GM10266 (cell line): ENCODE measurements around the gene HEMK1.
A peak's percentile ranks its signal among the peaks of the same experiment; 100 is the strongest.

Experiments used
- DNase-seq: peaks from one replicate; pipeline ENCODE4 v3.0.0; 2012; ENCODE audit errors: extremely low spot score
- TF ChIP-seq, protein P1 (sequence below): IDR thresholded peaks from 2 replicates; pipeline ENCODE4 v1.5.1; 2012; ENCODE audit warnings: mild to moderate bottlenecking, low read depth; ENCODE audit not compliant: control insufficient read depth, insufficient read depth; ENCODE audit errors: missing control alignments

HEMK1 gene

DNA sequence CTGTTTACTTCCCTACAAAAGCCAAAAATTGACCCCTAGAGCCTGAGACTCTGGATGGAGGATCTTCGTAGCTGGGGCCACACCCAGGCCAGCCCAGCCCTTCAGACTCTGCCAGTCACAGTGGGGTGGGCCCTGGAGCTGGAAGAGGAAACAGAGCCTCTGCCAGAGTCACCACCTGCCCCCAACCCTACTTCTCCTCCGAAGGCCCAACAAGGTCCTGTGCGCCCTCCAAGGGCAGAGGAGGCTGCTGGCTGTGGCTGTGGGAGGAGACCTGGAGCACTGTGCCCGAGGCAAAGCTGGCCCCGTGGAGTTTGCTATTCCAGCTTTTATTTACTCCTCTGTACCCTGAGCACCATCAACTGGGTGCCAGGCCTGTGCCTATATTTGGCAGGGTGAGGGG, 23.2 kb downstream of the HEMK1 start:
- TF ChIP-seq, protein P1, sequence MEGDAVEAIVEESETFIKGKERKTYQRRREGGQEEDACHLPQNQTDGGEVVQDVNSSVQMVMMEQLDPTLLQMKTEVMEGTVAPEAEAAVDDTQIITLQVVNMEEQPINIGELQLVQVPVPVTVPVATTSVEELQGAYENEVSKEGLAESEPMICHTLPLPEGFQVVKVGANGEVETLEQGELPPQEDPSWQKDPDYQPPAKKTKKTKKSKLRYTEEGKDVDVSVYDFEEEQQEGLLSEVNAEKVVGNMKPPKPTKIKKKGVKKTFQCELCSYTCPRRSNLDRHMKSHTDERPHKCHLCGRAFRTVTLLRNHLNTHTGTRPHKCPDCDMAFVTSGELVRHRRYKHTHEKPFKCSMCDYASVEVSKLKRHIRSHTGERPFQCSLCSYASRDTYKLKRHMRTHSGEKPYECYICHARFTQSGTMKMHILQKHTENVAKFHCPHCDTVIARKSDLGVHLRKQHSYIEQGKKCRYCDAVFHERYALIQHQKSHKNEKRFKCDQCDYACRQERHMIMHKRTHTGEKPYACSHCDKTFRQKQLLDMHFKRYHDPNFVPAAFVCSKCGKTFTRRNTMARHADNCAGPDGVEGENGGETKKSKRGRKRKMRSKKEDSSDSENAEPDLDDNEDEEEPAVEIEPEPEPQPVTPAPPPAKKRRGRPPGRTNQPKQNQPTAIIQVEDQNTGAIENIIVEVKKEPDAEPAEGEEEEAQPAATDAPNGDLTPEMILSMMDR: no peak
- DNase-seq: no peak

DNA sequence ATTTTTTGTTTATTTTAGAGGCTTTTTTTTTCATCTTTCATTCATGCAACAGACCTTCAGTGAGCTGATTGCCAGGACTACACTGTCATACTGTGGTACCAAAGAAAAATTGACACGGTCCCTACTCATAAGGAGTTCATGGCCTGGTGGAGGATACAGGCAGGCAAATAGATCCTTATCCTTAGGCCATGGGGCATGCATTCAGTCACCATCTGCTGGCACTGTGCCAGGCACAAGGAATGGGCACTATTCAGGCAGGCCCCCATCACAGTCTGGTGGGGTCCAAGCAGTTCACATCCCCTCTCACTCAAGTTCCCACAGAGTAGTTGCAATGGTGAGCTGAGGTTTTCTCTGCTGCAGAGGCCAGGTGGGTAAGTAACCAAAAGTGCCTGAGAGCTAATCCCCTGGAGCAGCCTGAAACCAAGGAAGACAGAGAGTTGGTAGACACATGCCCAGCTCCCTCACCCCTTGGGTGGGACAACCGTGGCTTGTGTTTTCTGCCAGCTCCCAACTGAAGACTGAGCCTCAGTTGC, 25.0 kb downstream of the HEMK1 start:
- DNase-seq: no peak
- TF ChIP-seq, protein P1: no peak

DNA sequence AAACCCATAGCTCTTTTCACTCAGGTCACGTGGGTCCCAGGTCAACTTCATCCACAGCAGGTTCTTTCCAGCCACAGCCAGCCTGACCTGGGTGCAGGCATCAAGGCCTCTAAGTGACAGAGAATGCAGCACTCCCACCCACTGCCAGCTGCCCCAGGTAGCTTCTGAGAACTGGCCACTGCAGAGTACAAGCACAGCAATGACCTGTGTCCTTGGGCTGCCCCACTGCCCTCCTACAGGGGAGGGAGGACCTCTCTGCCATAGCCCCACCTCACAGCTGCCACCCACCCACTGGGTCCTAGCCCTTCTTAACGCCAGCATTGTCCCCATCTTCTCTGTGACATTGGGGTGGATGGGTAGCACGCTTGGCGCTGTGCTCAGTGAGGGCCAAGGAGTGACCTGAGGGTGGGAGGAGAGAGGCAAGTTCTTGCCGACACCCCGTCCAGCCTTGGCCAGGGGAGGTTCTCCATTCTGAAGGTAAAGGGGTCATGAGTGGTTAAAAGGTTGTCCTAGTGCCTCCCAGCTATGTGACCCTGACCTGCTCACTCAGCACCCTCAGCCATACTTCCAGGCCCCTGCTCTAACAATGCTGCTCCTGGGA, 29.9 kb downstream of the HEMK1 start:
- DNase-seq: no peak
- TF ChIP-seq, protein P1: no peak

DNA sequence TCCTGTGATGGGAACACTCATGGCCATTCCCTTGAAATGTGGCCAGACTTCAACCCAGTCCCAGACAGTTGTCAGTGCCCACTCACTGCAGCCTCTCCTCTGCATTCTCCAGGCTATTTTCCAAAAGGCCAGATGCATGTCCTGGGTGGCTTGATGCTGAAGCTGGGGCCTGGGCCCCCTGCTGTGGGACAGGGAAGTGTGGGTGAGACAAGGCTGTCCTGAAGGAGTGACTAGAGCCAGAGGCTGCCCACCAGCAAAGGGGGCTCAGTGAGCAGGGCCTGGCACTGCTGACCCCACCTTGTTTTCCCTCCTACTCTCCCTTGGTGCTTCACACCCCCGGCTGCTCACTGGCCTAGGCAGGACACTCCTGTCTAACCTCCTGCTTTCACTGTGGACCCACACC, 30.4 kb downstream of the HEMK1 start:
- no peak for DNase-seq
- TF ChIP-seq, protein P1: no peak

DNA sequence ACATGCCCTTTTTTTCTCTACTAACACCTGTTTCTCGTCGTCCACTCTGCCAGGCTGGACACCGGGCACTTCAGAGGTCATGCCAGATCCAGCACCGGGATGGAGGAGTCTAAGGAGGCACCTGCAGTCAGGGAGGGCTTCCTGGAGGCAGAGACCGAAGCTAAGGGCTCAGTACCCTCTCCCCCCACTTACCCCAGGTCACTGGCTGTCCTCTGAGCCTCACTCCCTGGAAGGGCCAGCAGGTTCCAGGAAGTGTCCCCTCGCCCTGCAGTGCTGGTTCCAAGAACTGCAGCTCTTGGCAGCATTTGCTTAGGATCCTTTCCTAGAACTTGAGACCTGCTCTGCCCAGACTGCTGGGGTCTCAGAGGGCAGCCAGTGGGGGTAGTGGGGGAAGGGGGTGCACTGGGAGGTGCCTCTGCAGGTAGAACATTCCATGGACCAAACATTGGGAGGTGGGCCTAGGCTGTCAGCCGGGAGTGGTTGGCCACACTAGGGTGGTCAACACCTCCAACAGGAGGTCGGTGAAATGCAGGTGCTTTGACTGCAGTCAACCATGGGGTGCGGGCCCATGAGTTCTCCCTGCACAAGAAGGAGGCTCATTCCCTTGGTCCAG, 30.9 kb downstream of the HEMK1 start:
- TF ChIP-seq, protein P1: no peak
- DNase-seq: no peak

DNA sequence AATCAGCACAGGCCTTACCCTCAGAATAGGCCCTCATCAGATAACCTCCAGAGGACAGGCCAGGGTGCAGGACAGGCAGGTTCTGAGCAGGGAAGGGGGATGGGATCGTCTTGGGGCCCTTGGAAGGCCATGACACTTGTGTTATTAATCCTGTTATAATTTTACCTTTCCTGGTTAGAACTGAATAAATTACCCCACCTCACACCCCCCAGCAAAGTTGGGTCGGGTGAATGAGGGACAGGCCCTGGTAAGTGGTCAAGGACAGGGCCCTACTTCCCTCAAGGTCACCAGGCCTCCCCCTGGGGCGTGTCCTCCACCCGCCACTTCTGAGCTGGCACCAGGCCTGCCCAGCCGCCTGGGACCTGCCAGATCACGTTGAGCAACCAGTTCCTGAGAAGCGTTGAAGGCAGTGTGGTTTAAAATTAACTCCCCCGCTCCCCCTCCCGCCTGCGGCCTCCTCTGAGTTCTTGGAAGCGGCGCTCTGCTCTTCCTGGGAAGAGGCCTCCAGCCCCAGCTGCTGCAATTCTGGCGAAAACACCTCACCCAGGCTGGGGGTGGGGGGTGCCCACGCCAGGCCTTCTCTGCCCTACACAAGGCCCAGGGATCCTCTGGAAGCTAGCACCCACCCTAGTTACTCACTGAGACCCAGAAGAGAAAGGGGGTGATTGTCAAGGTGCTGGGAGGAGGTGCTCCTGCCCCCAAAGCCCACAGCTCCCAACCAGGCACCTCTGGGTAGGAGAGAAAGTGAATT, 31.7 kb downstream of the HEMK1 start:
- peak; percentile 43 for DNase-seq
- TF ChIP-seq, protein P1: no peak

DNA sequence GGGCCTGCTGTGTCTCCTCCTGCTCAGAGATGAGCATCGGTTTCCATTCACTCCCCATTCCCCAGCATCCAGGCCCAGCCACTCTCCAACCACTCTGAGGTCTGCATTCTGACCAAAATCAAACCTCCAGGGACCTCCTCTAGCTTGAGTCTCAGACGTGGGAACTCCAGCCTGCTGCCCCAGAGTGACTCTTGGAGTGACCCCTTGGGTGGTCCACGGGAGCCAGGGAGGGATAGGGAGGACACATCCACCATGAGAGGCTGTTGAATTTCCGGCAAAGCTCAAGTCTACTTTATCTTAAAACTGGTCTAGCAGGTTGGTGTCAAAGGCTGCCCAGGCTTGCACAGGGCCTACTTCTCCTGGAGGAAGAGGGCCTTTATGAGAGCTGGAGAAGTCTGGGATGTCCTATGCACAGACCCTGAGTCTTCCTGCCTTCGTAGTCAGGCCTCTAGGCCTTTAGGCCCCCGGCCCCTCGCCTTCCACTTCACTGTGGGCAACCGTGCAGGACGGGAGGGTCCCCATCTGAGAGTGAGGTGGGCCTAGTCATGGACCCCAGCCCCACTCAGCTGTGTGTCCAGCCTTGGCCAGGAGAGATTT, 33.4 kb downstream of the HEMK1 start:
- no peak for DNase-seq

More for the DNA sequence above, 33.4 kb downstream of the HEMK1 start:
- TF ChIP-seq, protein P1: no peak
